Measurements from ENCODE around the gene FREY1. TPM values are rescaled to one million over a fixed set of nuclear protein-coding genes. Genes with fewer than 3 reads are reported as not detected.

Gene FREY1
- total and polyA plus RNA-seq, 2 of the 8 experiments (the other 6 are each of a cell fraction or from before 2014, with no cell fraction given) = 0.32 to 1.1 TPM

DNA sequence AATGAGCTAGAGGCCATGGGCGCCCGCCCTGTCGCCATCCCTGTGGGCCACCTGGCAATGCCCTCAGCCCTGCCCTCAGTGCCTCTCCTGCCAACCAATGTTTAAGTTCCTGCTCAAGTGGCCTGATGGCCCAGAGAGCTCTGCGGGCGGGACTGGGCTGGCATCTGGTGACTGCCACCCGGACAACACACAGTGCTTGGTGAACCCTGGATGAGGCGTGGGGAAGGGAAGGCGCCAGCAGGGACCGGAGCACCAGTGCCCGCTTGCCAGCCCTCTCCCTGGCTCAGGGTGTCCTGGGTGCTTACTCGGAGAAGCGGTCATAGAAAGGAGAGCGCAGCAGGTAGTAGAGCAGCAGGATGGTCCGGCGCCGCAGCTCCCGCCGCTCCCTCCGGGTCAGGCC lies 6.4 kb upstream of the FREY1 start:
- H4K91ac ChIP-seq (replicated peaks; ENCODE audit: insufficient read length, low read length) = no peak overlapping the region
- H3K18ac ChIP-seq (ENCODE audit: extremely low read depth, low read length) = no peak overlapping the region
- H3K79me1 ChIP-seq (ENCODE audit: low read depth, low read length) = peaks cover 8% of the 10 kb centered on the region; the same call in 1 of the 2 replicates
- POLR2A ChIA-PET (ENCODE audit: partially characterized antibody) = interaction anchor here (1.5 to 2.9 kb wide), 2 partner anchors 8 to 13 kb away, joined by 7 to 11 read pairs; partner anchors contain the start of gene LARGE2
- DNase-seq (ENCODE audit: low read depth in 1 of 2, low spot score in 2 of 2) (no peak), FAIRE-seq (no peak)
- no peak overlapping the region for H3K9ac ChIP-seq (replicated peaks in 1 of 4; ENCODE audit: extremely low read depth in 1 of 4, low read depth in 3 of 4, low read length in 3 of 4)
- H2BK12ac ChIP-seq (ENCODE audit: low read depth, low read length) = no peak overlapping the region
- no peak overlapping the region for H3K4me2 ChIP-seq (ENCODE audit: insufficient read depth in 1 of 2, low read depth in 2 of 2, low read length in 2 of 2)
- no peak overlapping the region for H2BK15ac ChIP-seq (ENCODE audit: low read length)
- no peak overlapping the region for H3K4me3 ChIP-seq (ENCODE audit: extremely low read depth in 1 of 4, insufficient read depth in 2 of 4, low read depth in 3 of 4, low read length in 4 of 4)
- H3K23ac ChIP-seq (ENCODE audit: insufficient read length) = no peak overlapping the region
- WGBS, 2 experiments (ENCODE audit: extremely low coverage in 1 of 2, insufficient coverage in 1 of 2, insufficient read length in 1 of 2, insufficient replicate concordance in 2 of 2, low coverage in 1 of 2, low lambda C conversion rate in 2 of 2, missing lambda C conversion rate in 1 of 2) = 97% methylated on average over 19 of the region's 19 CpGs; no CpG with 5 or more reads in 1 of the 2 experiments
- no peak overlapping the region for H3K27ac ChIP-seq (ENCODE audit: low read depth, low read length)
- peaks cover 0 to 6% of the 10 kb centered on the region in 2 experiments; a peak in 1 of 4 replicates for H3K79me2 ChIP-seq (ENCODE audit: control insufficient read depth in 1 of 2, insufficient read depth in 2 of 2, low read length in 2 of 2)
- peaks cover 0 to 6% (median 1%) of the 10 kb centered on the region in 4 experiments; a peak in 4 of 7 replicates for H3K4me1 ChIP-seq (replicated peaks in 1 of 4; ENCODE audit: control insufficient read depth in 3 of 4, insufficient read depth in 4 of 4, low read length in 3 of 4)
- H3K36me3 ChIP-seq (ENCODE audit: control insufficient read depth in 2 of 4, insufficient read depth in 4 of 4, low read length in 3 of 4) = peaks cover 3 to 26% (median 17%) of the 10 kb centered on the region in 4 experiments; a peak in 7 of 8 replicates
- CTCF ChIA-PET (ENCODE audit: partially characterized antibody) = interaction anchor here (0.7 to 1.4 kb wide), 4 partner anchors 21 to 390 kb away, joined by 3 to 4 read pairs (median 4); no protein-coding TSS in a partner anchor
- H4K8ac ChIP-seq (ENCODE audit: extremely low read depth, insufficient read depth, low read length) = no peak overlapping the region
- no peak overlapping the region for H2BK5ac ChIP-seq (ENCODE audit: low read depth, low read length)
- peaks cover 4 to 25% of the 10 kb centered on the region in 2 experiments for H4K20me1 ChIP-seq (replicated peaks in 1 of 2; ENCODE audit: control insufficient read depth in 1 of 2, insufficient read depth in 2 of 2, low read length in 2 of 2)
- no peak overlapping the region for H3K56ac ChIP-seq (replicated peaks; ENCODE audit: insufficient read length, low read depth, low read length)
- H2BK120ac ChIP-seq (replicated peaks; ENCODE audit: low read depth, low read length) = no peak overlapping the region
- TF ChIP-seq, protein P1, sequence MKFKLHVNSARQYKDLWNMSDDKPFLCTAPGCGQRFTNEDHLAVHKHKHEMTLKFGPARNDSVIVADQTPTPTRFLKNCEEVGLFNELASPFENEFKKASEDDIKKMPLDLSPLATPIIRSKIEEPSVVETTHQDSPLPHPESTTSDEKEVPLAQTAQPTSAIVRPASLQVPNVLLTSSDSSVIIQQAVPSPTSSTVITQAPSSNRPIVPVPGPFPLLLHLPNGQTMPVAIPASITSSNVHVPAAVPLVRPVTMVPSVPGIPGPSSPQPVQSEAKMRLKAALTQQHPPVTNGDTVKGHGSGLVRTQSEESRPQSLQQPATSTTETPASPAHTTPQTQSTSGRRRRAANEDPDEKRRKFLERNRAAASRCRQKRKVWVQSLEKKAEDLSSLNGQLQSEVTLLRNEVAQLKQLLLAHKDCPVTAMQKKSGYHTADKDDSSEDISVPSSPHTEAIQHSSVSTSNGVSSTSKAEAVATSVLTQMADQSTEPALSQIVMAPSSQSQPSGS (IDR thresholded peaks at IDR 0.05; ENCODE audit: low read length) = no peak
- H2BK20ac ChIP-seq (ENCODE audit: low read length) = no peak overlapping the region
- no peak overlapping the region for H2AK5ac ChIP-seq (ENCODE audit: low read depth, low read length)
- H4K5ac ChIP-seq (ENCODE audit: insufficient read length, low read depth, low read length) = no peak overlapping the region
- peaks cover 10% of the 10 kb centered on the region for H3K23me2 ChIP-seq (ENCODE audit: low read depth, low read length)
- H3K14ac ChIP-seq (ENCODE audit: insufficient read length) = no peak overlapping the region
- no peaks in the 10 kb centered on the region for H3K9me3 ChIP-seq (ENCODE audit: insufficient read depth in 2 of 2, low read depth in 1 of 2, low read length in 1 of 2)
- H3K4ac ChIP-seq (replicated peaks; ENCODE audit: insufficient read length, low read depth, low read length) = no peak overlapping the region
- H2AFZ ChIP-seq (ENCODE audit: low read length) = no peak overlapping the region
- H3K27me3 ChIP-seq (replicated peaks in 1 of 4; ENCODE audit: control insufficient read depth in 3 of 4, extremely low read depth in 1 of 4, insufficient read depth in 3 of 4, low read length in 3 of 4) = no peaks in the 10 kb centered on the region
